SK-N-MC (cell line): ENCODE results near the gene CDKN2C.

Source experiments
- EZH2 ChIP-seq: fragments of 200-600 bp; sonication (generic); IDR thresholded peaks from one replicate; pipeline ENCODE4 v1.6.1; 2017; ENCODE audit warnings: antibody characterized with exemption
- POLR2AphosphoS5 ChIP-seq: IDR thresholded peaks from 2 replicates; pipeline ENCODE4 v1.6.1; 2012; ENCODE audit warnings: mild to moderate bottlenecking, low read depth, low read length, borderline replicate concordance

DNA sequence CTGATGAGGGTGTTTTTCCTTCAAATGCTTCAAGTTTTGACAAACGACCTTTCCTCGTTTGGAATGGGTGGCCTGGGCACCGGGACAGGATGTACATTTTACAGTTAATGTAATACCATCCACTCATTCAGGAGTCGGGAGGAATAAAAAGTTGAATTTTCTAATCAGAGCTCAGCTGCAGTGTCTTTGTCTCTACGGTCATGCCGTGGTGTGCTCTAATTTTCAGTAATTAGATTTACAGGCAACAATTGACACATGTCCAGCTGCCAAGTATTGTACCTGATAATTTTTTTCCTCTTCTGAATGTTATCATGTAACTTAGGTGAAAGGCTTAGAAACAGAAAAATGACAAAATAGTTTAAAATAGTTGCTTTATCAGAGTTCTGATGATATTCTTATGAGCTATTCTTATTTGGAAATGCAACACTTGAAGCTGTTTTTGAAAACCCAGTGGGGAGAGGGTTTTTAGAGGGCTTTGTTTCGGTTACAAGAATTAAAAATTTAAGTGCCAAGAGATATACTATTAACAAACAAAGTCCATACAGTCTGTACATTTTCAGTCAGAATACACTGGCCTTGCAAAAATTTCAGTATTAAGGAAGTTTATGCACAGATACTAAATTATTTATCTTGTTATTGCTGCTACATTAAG is 1.0 kb downstream of the CDKN2C start:
- no peak for TF ChIP-seq EZH2
- TF ChIP-seq POLR2AphosphoS5: no peak
